Measurements from ENCODE around the gene MADD.

MADD gene

DNA sequence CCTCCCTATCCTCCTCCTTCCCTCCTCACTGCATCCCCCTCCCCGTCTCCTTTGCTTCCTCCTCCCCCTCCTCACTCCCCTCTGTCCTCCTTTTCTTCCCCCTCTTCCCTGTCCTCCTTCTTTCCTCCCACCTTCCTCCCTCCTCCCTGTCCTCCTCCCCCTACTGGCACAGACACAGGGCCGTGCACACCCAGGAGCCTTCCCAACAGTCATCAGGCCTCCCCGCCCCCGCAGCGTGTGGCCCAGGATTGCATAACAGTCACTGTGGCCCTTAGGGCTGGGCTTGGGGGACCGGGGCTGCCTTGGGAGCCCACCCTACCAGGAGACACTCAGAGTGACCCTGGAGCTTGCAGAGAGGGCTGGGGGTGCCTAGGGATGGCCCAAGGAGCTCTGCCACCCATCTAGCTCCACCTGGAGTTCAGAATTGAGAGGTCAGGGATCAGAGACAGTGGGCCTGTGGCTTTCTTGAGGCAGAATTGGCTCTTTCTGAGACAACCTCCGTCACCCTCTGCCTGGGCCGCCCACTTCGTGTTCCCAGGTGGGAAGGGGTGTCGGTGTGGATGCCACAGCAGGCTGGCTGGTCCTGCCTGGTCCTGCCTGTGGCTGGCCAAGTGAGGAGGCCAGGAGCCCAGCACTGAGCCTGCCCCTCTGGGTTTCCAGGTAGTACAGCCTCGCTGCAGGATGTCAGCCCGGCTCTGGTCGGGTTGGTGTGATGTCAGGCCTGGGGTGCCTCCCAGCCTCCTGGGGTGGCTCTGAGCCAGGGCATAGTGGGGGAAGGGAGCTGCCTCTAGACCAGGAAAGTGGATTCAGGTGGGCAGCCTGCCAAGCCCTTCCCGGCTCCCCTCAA lies 106.8 kb downstream of the MADD start:
- no peak overlapping the region for H3K4me3 ChIP-seq (ENCODE audit: low read depth, low read length)
- TF ChIP-seq, protein P1, sequence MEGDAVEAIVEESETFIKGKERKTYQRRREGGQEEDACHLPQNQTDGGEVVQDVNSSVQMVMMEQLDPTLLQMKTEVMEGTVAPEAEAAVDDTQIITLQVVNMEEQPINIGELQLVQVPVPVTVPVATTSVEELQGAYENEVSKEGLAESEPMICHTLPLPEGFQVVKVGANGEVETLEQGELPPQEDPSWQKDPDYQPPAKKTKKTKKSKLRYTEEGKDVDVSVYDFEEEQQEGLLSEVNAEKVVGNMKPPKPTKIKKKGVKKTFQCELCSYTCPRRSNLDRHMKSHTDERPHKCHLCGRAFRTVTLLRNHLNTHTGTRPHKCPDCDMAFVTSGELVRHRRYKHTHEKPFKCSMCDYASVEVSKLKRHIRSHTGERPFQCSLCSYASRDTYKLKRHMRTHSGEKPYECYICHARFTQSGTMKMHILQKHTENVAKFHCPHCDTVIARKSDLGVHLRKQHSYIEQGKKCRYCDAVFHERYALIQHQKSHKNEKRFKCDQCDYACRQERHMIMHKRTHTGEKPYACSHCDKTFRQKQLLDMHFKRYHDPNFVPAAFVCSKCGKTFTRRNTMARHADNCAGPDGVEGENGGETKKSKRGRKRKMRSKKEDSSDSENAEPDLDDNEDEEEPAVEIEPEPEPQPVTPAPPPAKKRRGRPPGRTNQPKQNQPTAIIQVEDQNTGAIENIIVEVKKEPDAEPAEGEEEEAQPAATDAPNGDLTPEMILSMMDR (IDR thresholded peaks at IDR 0.05) = no peak
- H3K9ac ChIP-seq = no peak overlapping the region
- H3K27ac ChIP-seq = no peak overlapping the region
- no peak overlapping the region for H3K4me2 ChIP-seq (ENCODE audit: low read length)
- H3K9me3 ChIP-seq (ENCODE audit: control insufficient read depth, low read length) = no peaks in the 10 kb centered on the region
- no peaks in the 10 kb centered on the region for H3K36me3 ChIP-seq (ENCODE audit: control insufficient read depth, insufficient read depth, low read length)
- H2AFZ ChIP-seq = no peak overlapping the region
- no peaks in the 10 kb centered on the region for H3K79me2 ChIP-seq
- no peaks in the 10 kb centered on the region for H3K4me1 ChIP-seq
- no peaks in the 10 kb centered on the region for H3K27me3 ChIP-seq (ENCODE audit: control insufficient read depth, insufficient read depth, low read length)

DNA sequence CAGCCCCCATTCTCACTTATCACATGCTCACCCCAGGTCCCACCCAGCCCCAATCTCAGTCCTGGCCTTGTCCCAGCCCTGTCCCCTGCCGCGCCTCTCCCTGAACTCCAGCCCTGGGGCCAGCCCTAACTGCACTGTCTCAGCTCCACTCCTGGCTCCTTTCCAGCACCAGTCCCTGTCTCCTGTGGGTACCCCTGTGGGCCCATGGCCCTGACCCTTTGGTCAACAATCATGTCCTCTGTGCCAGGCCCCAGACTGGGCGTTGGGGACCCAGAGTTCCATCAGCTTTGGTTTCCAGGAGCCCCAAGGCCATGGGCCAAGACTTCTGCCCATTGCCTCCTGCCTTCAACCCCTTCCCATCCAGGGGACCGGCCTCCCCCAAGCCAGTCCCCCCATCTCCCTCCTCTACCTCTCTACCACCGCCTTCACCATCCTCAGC lies 107.7 kb downstream of the MADD start:
- Histone ChIP-seq H3K79me2 (no peaks in the 10 kb centered on the region), H3K27ac (peak overlapping the region; percentile 24), H3K4me2 (ENCODE audit: low read length) (no peak overlapping the region), H3K4me1 (no peaks in the 10 kb centered on the region), H3K9me3 (ENCODE audit: control insufficient read depth, low read length) (no peaks in the 10 kb centered on the region), H3K9ac (no peak overlapping the region), H2AFZ (no peak overlapping the region), H3K36me3 (ENCODE audit: control insufficient read depth, insufficient read depth, low read length) (no peaks in the 10 kb centered on the region), H3K4me3 (ENCODE audit: low read depth, low read length) (no peak overlapping the region), H3K27me3 (ENCODE audit: control insufficient read depth, insufficient read depth, low read length) (no peaks in the 10 kb centered on the region)
- TF ChIP-seq, protein P1 (IDR thresholded peaks at IDR 0.05) = no peak

DNA sequence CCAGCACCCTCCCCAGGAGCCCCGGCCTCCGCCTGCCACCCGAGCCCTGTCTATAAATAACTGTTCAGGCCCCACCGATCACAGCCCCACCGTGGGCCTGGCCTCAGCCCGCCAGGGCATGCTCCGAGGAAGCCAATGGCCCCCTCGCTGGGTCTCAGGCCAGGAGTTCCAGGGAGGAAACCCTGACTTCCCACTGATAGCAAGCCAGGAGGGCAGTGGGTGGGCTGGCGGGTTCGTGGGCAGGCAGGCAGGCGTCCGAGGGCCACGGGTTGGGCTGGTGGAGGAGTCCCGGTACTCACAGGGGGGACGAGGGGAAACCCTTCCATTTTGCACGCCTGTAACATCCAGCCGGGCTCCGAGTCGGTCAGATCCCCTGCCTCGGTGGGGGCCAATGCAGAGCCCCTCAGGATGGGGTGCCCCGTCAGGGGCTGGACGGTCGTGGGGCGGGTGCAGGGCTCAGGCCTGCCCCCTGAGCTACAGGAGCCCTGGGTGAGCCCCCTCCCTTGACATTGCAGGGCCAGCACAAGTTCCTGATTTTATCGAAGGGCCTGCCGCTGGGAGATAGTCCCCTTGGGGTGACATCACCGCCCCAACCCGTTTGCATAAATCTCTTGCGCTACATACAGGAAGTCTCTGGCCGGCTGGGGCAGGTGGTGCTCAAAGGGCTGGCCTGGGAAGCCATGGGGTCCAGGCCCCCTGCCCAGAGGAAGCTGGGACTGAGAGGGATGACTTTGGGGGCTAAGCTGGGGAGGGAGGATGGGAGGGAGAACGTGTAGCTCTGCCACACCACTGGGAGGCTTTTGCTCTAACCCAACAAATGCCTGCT lies 108.3 kb downstream of the MADD start, which contains the start of gene SPI1:
Gene SPI1, minus strand, starts transcription at position 538 of the 826 bp plus-strand sequence. Its CDS starts 194 bp downstream, at position 344.
- no peaks in the 10 kb centered on the region for H3K27me3 ChIP-seq (ENCODE audit: control insufficient read depth, insufficient read depth, low read length)

DNA sequence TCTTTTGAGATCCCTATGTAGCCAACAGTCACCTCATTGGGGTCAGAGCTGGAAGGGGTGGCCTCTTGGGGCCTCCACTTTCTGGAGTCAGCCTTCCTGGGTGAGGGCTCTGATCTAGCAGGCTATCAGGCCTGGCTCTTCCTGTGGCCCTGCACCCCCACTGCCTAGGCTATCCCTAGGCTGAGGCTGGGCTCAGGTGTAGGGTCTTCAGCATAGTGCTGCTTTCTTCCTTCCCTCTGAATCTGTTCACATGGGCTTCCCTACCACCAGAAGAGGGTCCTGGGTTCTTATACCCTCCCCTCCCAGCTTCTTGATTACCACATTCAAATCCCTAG lies 108.9 kb downstream of the MADD start:
- Histone ChIP-seq H3K4me3 (ENCODE audit: low read depth, low read length) (no peak overlapping the region), H3K4me2 (ENCODE audit: low read length) (no peak overlapping the region), H3K79me2 (no peaks in the 10 kb centered on the region), H3K27ac (no peak overlapping the region), H3K27me3 (ENCODE audit: control insufficient read depth, insufficient read depth, low read length) (no peaks in the 10 kb centered on the region), H3K9me3 (ENCODE audit: control insufficient read depth, low read length) (no peaks in the 10 kb centered on the region), H3K36me3 (ENCODE audit: control insufficient read depth, insufficient read depth, low read length) (no peaks in the 10 kb centered on the region), H3K9ac (no peak overlapping the region), H2AFZ (no peak overlapping the region), H3K4me1 (no peaks in the 10 kb centered on the region)
- TF ChIP-seq, protein P1 (IDR thresholded peaks at IDR 0.05) = no peak

More for the DNA sequence above, 108.3 kb downstream of the MADD start, which contains the start of gene SPI1:
- Histone ChIP-seq H3K4me1 (no peaks in the 10 kb centered on the region), H3K4me2 (ENCODE audit: low read length) (no peak within 1 kb of the TSS), H3K27ac (peak within 1 kb of the TSS; percentile 24), H2AFZ (no peak within 1 kb of the TSS), H3K36me3 (ENCODE audit: control insufficient read depth, insufficient read depth, low read length) (no peaks in the 10 kb centered on the region), H3K4me3 (ENCODE audit: low read depth, low read length) (no peak within 1 kb of the TSS), H3K79me2 (no peaks in the 10 kb centered on the region), H3K9me3 (ENCODE audit: control insufficient read depth, low read length) (no peaks in the 10 kb centered on the region), H3K9ac (no peak within 1 kb of the TSS)
- TF ChIP-seq, protein P1 (IDR thresholded peaks at IDR 0.05) = no peak
